ENCODE measurements around the gene PARD3. TPM values are rescaled to one million over a fixed set of nuclear protein-coding genes. Genes with fewer than 3 reads are reported as not detected.

The PARD3 gene
- polyA plus RNA-seq, 1 donor from 2014 or later = 12.4 TPM

DNA sequence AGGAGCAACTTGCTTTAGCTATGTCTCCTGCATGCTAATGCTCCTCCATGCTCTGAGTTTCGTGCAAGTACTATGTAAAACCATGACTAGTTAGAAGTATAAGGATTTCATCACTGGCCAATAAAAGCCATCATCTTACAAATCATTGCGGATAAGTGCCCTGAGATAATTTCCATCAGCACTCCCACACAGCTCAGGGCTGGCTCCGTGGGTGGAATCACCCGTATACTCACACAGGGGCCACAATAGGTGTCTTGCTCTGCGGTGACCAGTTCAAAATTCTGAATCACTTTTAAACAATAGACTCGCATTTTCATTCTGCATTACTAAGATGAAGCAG is 227.4 kb downstream of the PARD3 start:
- Histone ChIP-seq H3K79me2 (replicated peaks; ENCODE audit: insufficient read depth, low read length) (peaks cover 4% of the 10 kb centered on the region), H3K36me3 (ENCODE audit: insufficient read depth, low read length) (no peaks in the 10 kb centered on the region), H3K27me3 (ENCODE audit: insufficient read depth, low read depth, low read length) (no peaks in the 10 kb centered on the region), H3K9ac (ENCODE audit: low read length) (no peak overlapping the region), H3K9me2 (ENCODE audit: insufficient read depth, low read length) (no peaks in the 10 kb centered on the region), H4K20me1 (ENCODE audit: insufficient read depth) (no peaks in the 10 kb centered on the region), H2AFZ (ENCODE audit: low read depth, low read length) (no peak overlapping the region), H3K4me2 (ENCODE audit: low read length) (no peak overlapping the region), H3F3A (ENCODE audit: insufficient read depth, low read length, poor library complexity, severe bottlenecking) (no peaks in the 10 kb centered on the region), H3K9me3 (ENCODE audit: low read length) (no peaks in the 10 kb centered on the region), H3K27ac (ENCODE audit: low read length) (no peak overlapping the region), H3K4me3 (ENCODE audit: low read length) (no peak overlapping the region)
- TF ChIP-seq TAF1 (IDR thresholded peaks at IDR 0.05; ENCODE audit: low read depth) (no peak), MXI1 (conservative IDR thresholded peaks at IDR 0.05; ENCODE audit: poor library complexity, severe bottlenecking) (no peak), POLR2AphosphoS5 (IDR thresholded peaks at IDR 0.05) (no peak), EP300 (conservative IDR thresholded peaks at IDR 0.05; ENCODE audit: poor library complexity, severe bottlenecking) (no peak), EZH2 (IDR thresholded peaks at IDR 0.05; ENCODE audit: borderline replicate concordance, insufficient read depth, low read length, poor library complexity, severe bottlenecking) (no peak), RAD21 (conservative IDR thresholded peaks at IDR 0.05) (no peak), SMC3 (conservative IDR thresholded peaks at IDR 0.05; ENCODE audit: poor library complexity) (no peak)
- TF ChIP-seq, protein P1, sequence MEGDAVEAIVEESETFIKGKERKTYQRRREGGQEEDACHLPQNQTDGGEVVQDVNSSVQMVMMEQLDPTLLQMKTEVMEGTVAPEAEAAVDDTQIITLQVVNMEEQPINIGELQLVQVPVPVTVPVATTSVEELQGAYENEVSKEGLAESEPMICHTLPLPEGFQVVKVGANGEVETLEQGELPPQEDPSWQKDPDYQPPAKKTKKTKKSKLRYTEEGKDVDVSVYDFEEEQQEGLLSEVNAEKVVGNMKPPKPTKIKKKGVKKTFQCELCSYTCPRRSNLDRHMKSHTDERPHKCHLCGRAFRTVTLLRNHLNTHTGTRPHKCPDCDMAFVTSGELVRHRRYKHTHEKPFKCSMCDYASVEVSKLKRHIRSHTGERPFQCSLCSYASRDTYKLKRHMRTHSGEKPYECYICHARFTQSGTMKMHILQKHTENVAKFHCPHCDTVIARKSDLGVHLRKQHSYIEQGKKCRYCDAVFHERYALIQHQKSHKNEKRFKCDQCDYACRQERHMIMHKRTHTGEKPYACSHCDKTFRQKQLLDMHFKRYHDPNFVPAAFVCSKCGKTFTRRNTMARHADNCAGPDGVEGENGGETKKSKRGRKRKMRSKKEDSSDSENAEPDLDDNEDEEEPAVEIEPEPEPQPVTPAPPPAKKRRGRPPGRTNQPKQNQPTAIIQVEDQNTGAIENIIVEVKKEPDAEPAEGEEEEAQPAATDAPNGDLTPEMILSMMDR (IDR thresholded peaks at IDR 0.05; ENCODE audit: poor library complexity, severe bottlenecking) = no peak
- TF ChIP-seq, protein P2, sequence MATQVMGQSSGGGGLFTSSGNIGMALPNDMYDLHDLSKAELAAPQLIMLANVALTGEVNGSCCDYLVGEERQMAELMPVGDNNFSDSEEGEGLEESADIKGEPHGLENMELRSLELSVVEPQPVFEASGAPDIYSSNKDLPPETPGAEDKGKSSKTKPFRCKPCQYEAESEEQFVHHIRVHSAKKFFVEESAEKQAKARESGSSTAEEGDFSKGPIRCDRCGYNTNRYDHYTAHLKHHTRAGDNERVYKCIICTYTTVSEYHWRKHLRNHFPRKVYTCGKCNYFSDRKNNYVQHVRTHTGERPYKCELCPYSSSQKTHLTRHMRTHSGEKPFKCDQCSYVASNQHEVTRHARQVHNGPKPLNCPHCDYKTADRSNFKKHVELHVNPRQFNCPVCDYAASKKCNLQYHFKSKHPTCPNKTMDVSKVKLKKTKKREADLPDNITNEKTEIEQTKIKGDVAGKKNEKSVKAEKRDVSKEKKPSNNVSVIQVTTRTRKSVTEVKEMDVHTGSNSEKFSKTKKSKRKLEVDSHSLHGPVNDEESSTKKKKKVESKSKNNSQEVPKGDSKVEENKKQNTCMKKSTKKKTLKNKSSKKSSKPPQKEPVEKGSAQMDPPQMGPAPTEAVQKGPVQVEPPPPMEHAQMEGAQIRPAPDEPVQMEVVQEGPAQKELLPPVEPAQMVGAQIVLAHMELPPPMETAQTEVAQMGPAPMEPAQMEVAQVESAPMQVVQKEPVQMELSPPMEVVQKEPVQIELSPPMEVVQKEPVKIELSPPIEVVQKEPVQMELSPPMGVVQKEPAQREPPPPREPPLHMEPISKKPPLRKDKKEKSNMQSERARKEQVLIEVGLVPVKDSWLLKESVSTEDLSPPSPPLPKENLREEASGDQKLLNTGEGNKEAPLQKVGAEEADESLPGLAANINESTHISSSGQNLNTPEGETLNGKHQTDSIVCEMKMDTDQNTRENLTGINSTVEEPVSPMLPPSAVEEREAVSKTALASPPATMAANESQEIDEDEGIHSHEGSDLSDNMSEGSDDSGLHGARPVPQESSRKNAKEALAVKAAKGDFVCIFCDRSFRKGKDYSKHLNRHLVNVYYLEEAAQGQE (IDR thresholded peaks at IDR 0.05; ENCODE audit: borderline replicate concordance) = no peak

DNA sequence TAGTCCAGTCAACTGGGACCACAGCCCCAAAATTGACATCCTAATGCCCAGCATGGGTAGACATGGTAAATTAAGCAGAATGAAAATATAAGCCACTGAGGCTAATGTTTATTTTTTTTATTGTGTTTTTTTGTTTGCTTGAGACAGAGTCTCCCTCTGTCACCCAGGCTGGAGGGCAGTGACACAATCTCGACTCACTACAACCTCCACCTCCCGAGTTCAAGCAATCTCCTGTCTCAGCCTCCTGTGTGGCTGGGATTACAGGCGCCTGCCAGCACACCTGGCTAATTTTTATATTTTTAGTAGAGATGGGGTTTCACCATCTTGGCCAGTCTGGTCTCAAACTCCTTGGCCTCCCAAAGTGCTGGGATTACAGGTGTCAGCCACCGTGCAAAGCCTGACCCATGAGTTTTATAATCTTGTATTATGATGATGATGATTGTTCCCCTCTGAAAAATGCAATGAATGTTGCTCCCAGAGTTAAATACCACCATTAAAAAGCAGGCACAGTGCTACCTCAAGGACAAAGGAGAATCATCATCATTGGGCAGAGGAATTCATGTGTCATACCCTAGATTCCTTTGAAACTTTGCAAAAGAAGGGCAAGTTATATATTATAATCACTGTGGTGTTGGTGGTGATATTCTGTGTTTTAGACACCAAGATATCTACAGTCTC is 228.0 kb downstream of the PARD3 start:
- H3K9me3 ChIP-seq (ENCODE audit: low read length) = no peaks in the 10 kb centered on the region
- H2AFZ ChIP-seq (ENCODE audit: low read depth, low read length) = no peak overlapping the region
- no peak for TF ChIP-seq EZH2 (IDR thresholded peaks at IDR 0.05; ENCODE audit: borderline replicate concordance, insufficient read depth, low read length, poor library complexity, severe bottlenecking)
- TF ChIP-seq, protein P1 (IDR thresholded peaks at IDR 0.05; ENCODE audit: poor library complexity, severe bottlenecking) = no peak
- no peak overlapping the region for H3K27ac ChIP-seq (ENCODE audit: low read length)
- no peaks in the 10 kb centered on the region for H4K20me1 ChIP-seq (ENCODE audit: insufficient read depth)
- H3K36me3 ChIP-seq (ENCODE audit: insufficient read depth, low read length) = no peaks in the 10 kb centered on the region
- H3K27me3 ChIP-seq (ENCODE audit: insufficient read depth, low read depth, low read length) = no peaks in the 10 kb centered on the region
- H3F3A ChIP-seq (ENCODE audit: insufficient read depth, low read length, poor library complexity, severe bottlenecking) = no peaks in the 10 kb centered on the region
- H3K4me2 ChIP-seq (ENCODE audit: low read length) = no peak overlapping the region
- no peaks in the 10 kb centered on the region for H3K9me2 ChIP-seq (ENCODE audit: insufficient read depth, low read length)
- H3K9ac ChIP-seq (ENCODE audit: low read length) = no peak overlapping the region
- peaks cover 4% of the 10 kb centered on the region for H3K79me2 ChIP-seq (replicated peaks; ENCODE audit: insufficient read depth, low read length)
- H3K4me3 ChIP-seq (ENCODE audit: low read length) = no peak overlapping the region
